Caco-2 (cell line): ENCODE data around the gene PACSIN2. TPM values are rescaled to one million over a fixed set of nuclear protein-coding genes. Genes with fewer than 3 reads are reported as not detected.

Source experiments
- BruUV-seq: library from RNA; stranded (reverse); fragments of 400-500 nt; replicated peaks from 2 replicates; lab custom pipeline; 2021; lab: Mats Ljungman, UMichigan
- CTCF ChIA-PET: fragments of 300-600 bp; sonication (Branson Sonifier 250); formaldehyde crosslinking; loops from one replicate; lab custom pipeline; 2022; ENCODE audit warnings: antibody characterized with exemption; lab: Charles Lee
- POLR2A ChIA-PET: fragments of 300-600 bp; sonication (Branson Sonifier 250); formaldehyde crosslinking; loops from one replicate; lab custom pipeline; 2022; ENCODE audit warnings: antibody characterized with exemption; lab: Charles Lee
- DNase-seq, 2 experiments: peaks; one replicate each; pipeline versions ENCODE4 v3.0.0 to v3.0.0-alpha.2; 2020 to 2022
- H3K27me3 ChIP-seq: replicated peaks from 2 replicates; pipeline ENCODE4 v1.6.0; 2011; ENCODE audit warnings: low read length; ENCODE audit not compliant: control insufficient read depth, insufficient read depth
- H3K36me3 ChIP-seq: 2 replicates; pipeline ENCODE4 v1.5.1; 2011; ENCODE audit warnings: low read length; ENCODE audit not compliant: control insufficient read depth, insufficient read depth
- H3K4me1 ChIP-seq: fragments of 250-450 bp; sonication (Bioruptor Pico); 2 replicates; pipeline ENCODE4 v1.5.1; 2020; ENCODE audit warnings: mild to moderate bottlenecking
- H3K4me3 ChIP-seq: 2 replicates; pipeline ENCODE4 v1.5.1; 2011; ENCODE audit warnings: low read depth, mild to moderate bottlenecking, control low read depth, low read length
- H3K9me3 ChIP-seq: fragments of 250-450 bp; sonication (Bioruptor Pico); 2 replicates; pipeline ENCODE4 v1.5.1; 2020; ENCODE audit warnings: mild to moderate bottlenecking, moderate library complexity
- H3K27ac Mint-ChIP-seq: one replicate; pipeline ENCODE4 v1.8.0; 2022; ENCODE audit warnings: mixed read lengths; ENCODE audit not compliant: unreplicated experiment
- H3K27me3 Mint-ChIP-seq: one replicate; pipeline ENCODE4 v1.8.0; 2022; ENCODE audit warnings: mixed read lengths; ENCODE audit not compliant: insufficient read depth, unreplicated experiment
- H3K36me3 Mint-ChIP-seq: one replicate; pipeline ENCODE4 v1.8.0; 2022; ENCODE audit warnings: mild to moderate bottlenecking, mixed read lengths; ENCODE audit not compliant: insufficient read depth, unreplicated experiment
- H3K4me1 Mint-ChIP-seq: one replicate; pipeline ENCODE4 v1.8.0; 2022; ENCODE audit warnings: low read depth, mixed read lengths; ENCODE audit not compliant: unreplicated experiment
- H3K4me3 Mint-ChIP-seq: one replicate; pipeline ENCODE4 v1.8.0; 2022; ENCODE audit warnings: mild to moderate bottlenecking, moderate library complexity, mixed read lengths; ENCODE audit not compliant: unreplicated experiment
- H3K9me3 Mint-ChIP-seq: one replicate; pipeline ENCODE4 v1.8.0; 2022; ENCODE audit warnings: mixed read lengths; ENCODE audit not compliant: unreplicated experiment
- CTCF ChIP-seq, 2 experiments: fragments of 200-600 bp in 1 of 2; IDR thresholded peaks; 1 replicate in 1 of 2; 2 replicates in 1 of 2; pipeline versions ENCODE4 v1.5.1 to v1.8.0; 2011 to 2022; ENCODE audit warnings: antibody characterized with exemption in 1 of 2, control low read depth in 1 of 2, inconsistent platforms in 1 of 2, low read depth in 1 of 2, low read length in 1 of 2, mild to moderate bottlenecking in 1 of 2, moderate library complexity in 1 of 2; ENCODE audit not compliant: insufficient read depth in 1 of 2, severe bottlenecking in 1 of 2, unreplicated experiment in 1 of 2
- intact Hi-C: fragments of 100-400 bp; cut with micrococcal nuclease; formaldehyde crosslinking; loops from one replicate; pipeline ENCODE4 v1.10.0; 2022; ENCODE audit not compliant: unreplicated experiment
- total RNA-seq: library from RNA; stranded (reverse); gene quantifications from 2 replicates; pipeline ENCODE4 v1.2.3, GENCODE V29; 2022

The PACSIN2 gene
- total RNA-seq, 1 experiment from 2014 or later: 122 TPM

DNA sequence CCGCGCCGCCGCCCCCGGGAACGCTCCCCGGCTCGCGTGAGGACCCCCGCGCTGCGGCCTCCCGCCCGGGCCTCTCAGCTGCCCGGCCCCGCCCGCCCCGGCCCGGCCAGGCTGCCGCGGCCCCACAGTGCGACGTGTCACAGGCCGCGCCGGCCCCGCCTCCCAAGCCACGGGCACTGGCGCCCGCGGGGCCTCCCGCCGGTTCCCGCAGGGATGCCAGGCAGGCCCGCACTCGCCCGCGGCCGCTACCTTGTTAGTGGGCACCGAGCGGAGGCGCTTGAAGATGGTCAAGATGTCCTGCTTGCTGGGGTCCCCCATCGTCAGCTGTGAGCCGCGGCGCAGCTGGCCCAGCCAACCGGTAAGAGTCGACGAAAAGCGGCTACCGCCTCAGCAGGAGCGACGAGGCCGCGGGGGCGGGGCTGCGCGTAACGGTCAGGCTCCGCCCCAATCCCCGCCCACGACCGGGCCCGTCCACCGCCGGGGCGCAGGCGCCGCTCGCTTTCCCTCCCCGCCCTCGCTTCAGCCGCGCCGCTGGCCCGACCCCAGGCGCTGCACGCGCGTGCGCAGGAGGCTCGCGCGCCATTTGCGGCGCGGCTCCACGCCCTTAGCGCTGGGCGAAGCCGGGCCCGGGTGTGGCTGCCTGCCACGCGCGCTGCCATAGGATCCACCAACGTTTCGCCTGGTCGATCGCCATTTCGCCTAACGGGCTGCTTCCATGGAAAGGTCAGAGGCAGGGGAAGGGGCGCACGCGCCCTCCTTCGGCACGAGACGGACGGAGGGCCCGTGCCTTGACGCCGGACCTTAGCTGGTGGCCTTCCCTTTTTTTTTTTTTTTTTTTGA is 157.9 kb downstream of the PACSIN2 start, which contains the start of gene ARFGAP3:
Gene ARFGAP3 (minus strand): TSS at position 409 of the 840 bp plus-strand sequence. CDS start 91 bp downstream, at position 318.
- peak; percentile 88 to 98 for DNase-seq
- POLR2A ChIA-PET: interaction anchor here (0.8 to 1.1 kb wide), 2 partner anchors 158 to 233 kb away, joined by 3 read pairs; no protein-coding TSS in a partner anchor
- intact Hi-C loops: no loop called here

DNA sequence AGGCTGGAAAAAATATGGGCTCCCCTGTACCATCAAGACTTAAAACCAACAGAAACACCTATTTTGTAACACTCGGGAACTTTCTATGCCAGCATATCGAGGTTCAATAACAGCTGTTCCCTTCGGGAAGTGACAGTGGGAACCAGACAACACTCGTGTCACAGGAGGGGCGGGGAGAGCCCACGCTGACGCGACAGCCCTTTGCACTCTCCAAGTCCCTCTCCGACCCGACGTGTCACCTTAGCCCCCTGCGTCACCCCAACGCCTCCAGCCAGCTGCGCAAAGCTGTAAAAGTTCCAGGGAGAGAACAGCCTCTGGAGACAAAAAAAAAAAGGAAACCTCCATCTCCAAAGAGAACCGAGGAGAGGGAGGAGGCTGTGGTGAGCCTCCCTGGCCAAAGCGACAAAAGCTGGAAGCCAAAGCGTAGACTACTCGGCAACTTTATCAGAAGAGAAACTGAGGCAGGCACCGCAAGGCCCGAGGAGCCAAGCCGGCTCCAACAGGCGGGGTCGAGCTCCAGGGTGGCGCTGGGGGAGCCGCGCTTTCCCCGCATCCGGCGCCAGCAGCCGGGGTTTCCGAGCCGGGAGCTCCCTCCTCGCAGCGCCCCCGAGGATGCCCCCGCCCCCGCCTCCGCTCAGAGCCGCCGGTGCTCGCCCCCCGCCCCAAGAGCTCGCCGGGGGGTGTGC is 158.6 kb downstream of the PACSIN2 start:
- H3K36me3 Mint-ChIP-seq: peaks cover 37% of the 10 kb centered on the region
- peak; percentile 48 to 55 for DNase-seq
- H3K9me3 ChIP-seq: no peaks in the 10 kb centered on the region
- H3K27me3 Mint-ChIP-seq: no peaks in the 10 kb centered on the region
- peaks cover 1% of the 10 kb centered on the region; the same call in 1 of the 2 replicates for H3K36me3 ChIP-seq
- no peaks in the 10 kb centered on the region for H3K4me1 Mint-ChIP-seq
- peaks cover 7% of the 10 kb centered on the region for H3K4me1 ChIP-seq
- H3K4me3 Mint-ChIP-seq: peak overlapping the region; percentile 91
- no peaks in the 10 kb centered on the region for H3K27me3 ChIP-seq
- ChIA-PET CTCF (interaction anchor here (0.6 to 3.9 kb wide), 3 partner anchors 11 to 242 kb away, joined by 3 to 27 read pairs (median 4); partner anchors contain the start of gene POLDIP3), POLR2A (interaction anchor here (0.6 to 1.1 kb wide), 4 partner anchors 159 to 1170 kb away, joined by 3 to 5 read pairs (median 3); no protein-coding TSS in a partner anchor)
- BruUV-seq: no TSS peak
- no peak for TF ChIP-seq CTCF (IDR thresholded peaks at IDR 0.05; ENCODE audit: insufficient read depth in 1 of 2, low read depth in 1 of 2, low read length in 1 of 2, severe bottlenecking in 1 of 2, unreplicated experiment in 1 of 2)
- H3K9me3 Mint-ChIP-seq: no peaks in the 10 kb centered on the region
- peak overlapping the region; percentile 94 for H3K27ac Mint-ChIP-seq
- peak overlapping the region; percentile 92 for H3K4me3 ChIP-seq
- intact Hi-C loops: no loop called here

More for the DNA sequence above, 157.9 kb downstream of the PACSIN2 start, which contains the start of gene ARFGAP3:
- no TSS peak for BruUV-seq
- CTCF ChIA-PET: interaction anchor here (0.6 to 3.9 kb wide), 3 partner anchors 10 to 242 kb away, joined by 3 to 27 read pairs (median 4); partner anchors contain the start of gene POLDIP3
- Mint-ChIP-seq H3K4me1 (peaks cover 4% of the 10 kb centered on the region), H3K9me3 (no peaks in the 10 kb centered on the region), H3K27ac (peak within 1 kb of the TSS; percentile 94), H3K4me3 (peak within 1 kb of the TSS; percentile 91), H3K27me3 (no peaks in the 10 kb centered on the region), H3K36me3 (peaks cover 44% of the 10 kb centered on the region)
- TF ChIP-seq CTCF (IDR thresholded peaks at IDR 0.05; ENCODE audit: insufficient read depth in 1 of 2, low read depth in 1 of 2, low read length in 1 of 2, severe bottlenecking in 1 of 2, unreplicated experiment in 1 of 2): no peak
- Histone ChIP-seq H3K27me3 (no peaks in the 10 kb centered on the region), H3K4me3 (peak within 1 kb of the TSS; percentile 92), H3K36me3 (peaks cover 1% of the 10 kb centered on the region; the same call in 1 of the 2 replicates), H3K4me1 (peaks cover 11% of the 10 kb centered on the region), H3K9me3 (no peaks in the 10 kb centered on the region)

- no peaks in the 10 kb centered on the region for H3K27me3 Mint-ChIP-seq
- peak overlapping the region; percentile 94 for H3K27ac Mint-ChIP-seq
- H3K36me3 Mint-ChIP-seq: peaks cover 39% of the 10 kb centered on the region
- CTCF ChIA-PET: interaction anchor here (3.9 kb wide), 1 partner anchor 12 kb away, joined by 27 read pairs; no protein-coding TSS in a partner anchor
- peaks cover 7% of the 10 kb centered on the region for H3K4me1 ChIP-seq
- H3K9me3 Mint-ChIP-seq: no peaks in the 10 kb centered on the region
- TF ChIP-seq CTCF (IDR thresholded peaks at IDR 0.05; ENCODE audit: insufficient read depth in 1 of 2, low read depth in 1 of 2, low read length in 1 of 2, severe bottlenecking in 1 of 2, unreplicated experiment in 1 of 2): no peak
- H3K27me3 ChIP-seq: no peaks in the 10 kb centered on the region
- intact Hi-C loops: no loop called here
- POLR2A ChIA-PET: interaction anchor here (0.6 to 0.8 kb wide), 2 partner anchors 254 to 1171 kb away, joined by 3 to 5 read pairs; no protein-coding TSS in a partner anchor
- peak overlapping the region; percentile 91 for H3K4me3 Mint-ChIP-seq
- H3K4me3 ChIP-seq: peak overlapping the region; percentile 92
- DNase-seq: no peak
- no TSS peak for BruUV-seq
- H3K9me3 ChIP-seq: no peaks in the 10 kb centered on the region
- H3K4me1 Mint-ChIP-seq: no peaks in the 10 kb centered on the region
- H3K36me3 ChIP-seq: peaks cover 1% of the 10 kb centered on the region; the same call in 1 of the 2 replicates
Measured at GRCh38 chr22:42855721-42856120, 159.2 kb downstream of the PACSIN2 start.
